ENCODE results near the gene INCENP.
A peak's percentile ranks its signal among the peaks of the same experiment; 100 is the strongest.

The INCENP gene

DNA sequence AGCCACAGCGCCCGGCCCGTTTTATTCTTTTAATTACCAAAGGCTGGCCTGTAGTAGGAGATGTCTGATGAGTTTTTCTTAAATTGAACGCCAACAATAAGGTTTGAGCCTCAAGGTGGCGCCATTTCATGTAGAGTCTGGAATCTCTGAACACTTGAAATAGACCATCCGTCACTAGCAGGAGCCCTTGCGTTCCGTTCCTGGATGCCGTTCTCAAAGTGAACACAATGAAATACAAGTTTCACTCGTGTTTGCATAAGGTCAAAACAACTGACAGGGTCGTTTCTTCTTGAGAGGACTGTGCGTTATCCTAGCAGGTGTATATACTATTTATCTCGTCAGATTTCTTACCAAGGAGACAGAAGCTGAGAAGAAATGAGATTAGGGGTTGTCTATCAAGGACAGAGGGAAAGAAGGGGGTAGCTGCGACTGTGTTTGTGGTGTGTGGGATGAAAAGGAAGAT, 47.5 kb downstream of the INCENP start:
- Histone ChIP-seq H3K36me3 (no peaks in the 10 kb centered on the region), H3K27me3 (peaks cover 9% of the 10 kb centered on the region; the same call in 1 of the 2 replicates), H3K4me1 (no peaks in the 10 kb centered on the region), H3K9me3 (no peaks in the 10 kb centered on the region), H3K4me3 (ENCODE audit: low read depth, low read length) (0 out of 2 replicates have a peak overlapping the region, but pooled peaks have one; percentile 0)
- peak; percentile 72 for DNase-seq
- TF ChIP-seq, protein P1, sequence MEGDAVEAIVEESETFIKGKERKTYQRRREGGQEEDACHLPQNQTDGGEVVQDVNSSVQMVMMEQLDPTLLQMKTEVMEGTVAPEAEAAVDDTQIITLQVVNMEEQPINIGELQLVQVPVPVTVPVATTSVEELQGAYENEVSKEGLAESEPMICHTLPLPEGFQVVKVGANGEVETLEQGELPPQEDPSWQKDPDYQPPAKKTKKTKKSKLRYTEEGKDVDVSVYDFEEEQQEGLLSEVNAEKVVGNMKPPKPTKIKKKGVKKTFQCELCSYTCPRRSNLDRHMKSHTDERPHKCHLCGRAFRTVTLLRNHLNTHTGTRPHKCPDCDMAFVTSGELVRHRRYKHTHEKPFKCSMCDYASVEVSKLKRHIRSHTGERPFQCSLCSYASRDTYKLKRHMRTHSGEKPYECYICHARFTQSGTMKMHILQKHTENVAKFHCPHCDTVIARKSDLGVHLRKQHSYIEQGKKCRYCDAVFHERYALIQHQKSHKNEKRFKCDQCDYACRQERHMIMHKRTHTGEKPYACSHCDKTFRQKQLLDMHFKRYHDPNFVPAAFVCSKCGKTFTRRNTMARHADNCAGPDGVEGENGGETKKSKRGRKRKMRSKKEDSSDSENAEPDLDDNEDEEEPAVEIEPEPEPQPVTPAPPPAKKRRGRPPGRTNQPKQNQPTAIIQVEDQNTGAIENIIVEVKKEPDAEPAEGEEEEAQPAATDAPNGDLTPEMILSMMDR (IDR thresholded peaks at IDR 0.05; ENCODE audit: low read depth, low read length), result peak; percentile 63

GRCh38 chr11:62172294-62172693, 48.5 kb downstream of the INCENP start:
- Histone ChIP-seq H3K4me3 (ENCODE audit: low read depth, low read length) (no peak overlapping the region), H3K36me3 (no peaks in the 10 kb centered on the region), H3K9me3 (no peaks in the 10 kb centered on the region), H3K27me3 (peaks cover 9% of the 10 kb centered on the region; the same call in 1 of the 2 replicates), H3K4me1 (no peaks in the 10 kb centered on the region)
- TF ChIP-seq, protein P1 (IDR thresholded peaks at IDR 0.05; ENCODE audit: low read depth, low read length), result no peak
- DNase-seq, result no peak

- H3K4me1 ChIP-seq, result no peaks in the 10 kb centered on the region
- H3K9me3 ChIP-seq, result no peaks in the 10 kb centered on the region
- H3K36me3 ChIP-seq, result no peaks in the 10 kb centered on the region
- no peak for DNase-seq
- H3K27me3 ChIP-seq, result peaks cover 8% of the 10 kb centered on the region; the same call in 1 of the 2 replicates
- no peak overlapping the region for H3K4me3 ChIP-seq (ENCODE audit: low read depth, low read length)
- TF ChIP-seq, protein P1 (IDR thresholded peaks at IDR 0.05; ENCODE audit: low read depth, low read length), result no peak
Measured at GRCh38 chr11:62176766-62177165, 53.0 kb downstream of the INCENP start.

- DNase-seq, result no peak
- no peaks in the 10 kb centered on the region for H3K36me3 ChIP-seq
- no peak overlapping the region for H3K4me3 ChIP-seq (ENCODE audit: low read depth, low read length)
- no peaks in the 10 kb centered on the region for H3K4me1 ChIP-seq
- H3K27me3 ChIP-seq, result no peaks in the 10 kb centered on the region
- H3K9me3 ChIP-seq, result no peaks in the 10 kb centered on the region
- TF ChIP-seq, protein P1 (IDR thresholded peaks at IDR 0.05; ENCODE audit: low read depth, low read length), result no peak
Measured at GRCh38 chr11:62179995-62180394, 56.2 kb downstream of the INCENP start.

- H3K36me3 ChIP-seq, result no peaks in the 10 kb centered on the region
- no peaks in the 10 kb centered on the region for H3K9me3 ChIP-seq
- H3K27me3 ChIP-seq, result no peaks in the 10 kb centered on the region
- DNase-seq, result no peak
- no peak overlapping the region for H3K4me3 ChIP-seq (ENCODE audit: low read depth, low read length)
- H3K4me1 ChIP-seq, result no peaks in the 10 kb centered on the region
- TF ChIP-seq, protein P1 (IDR thresholded peaks at IDR 0.05; ENCODE audit: low read depth, low read length), result no peak
Measured at GRCh38 chr11:62181097-62181496, 57.3 kb downstream of the INCENP start.

- Histone ChIP-seq H3K4me1 (no peaks in the 10 kb centered on the region), H3K9me3 (no peaks in the 10 kb centered on the region), H3K36me3 (no peaks in the 10 kb centered on the region), H3K27me3 (no peaks in the 10 kb centered on the region), H3K4me3 (ENCODE audit: low read depth, low read length) (no peak overlapping the region)
- DNase-seq, result no peak
- TF ChIP-seq, protein P1 (IDR thresholded peaks at IDR 0.05; ENCODE audit: low read depth, low read length), result no peak
Measured at GRCh38 chr11:62182147-62182891, 58.5 kb downstream of the INCENP start.
